ENCODE data around the gene TMEM269. TPM values are rescaled to one million over a fixed set of nuclear protein-coding genes. Genes with fewer than 3 reads are reported as not detected.
A peak's percentile ranks its signal among the peaks of the same experiment; 100 is the strongest.

Gene TMEM269
- total and polyA plus RNA-seq, 9 of the 15 experiments (the other 6 are each of a cell fraction or from before 2014, with no cell fraction given) = 0.09 to 0.49 (median 0.21) TPM

DNA sequence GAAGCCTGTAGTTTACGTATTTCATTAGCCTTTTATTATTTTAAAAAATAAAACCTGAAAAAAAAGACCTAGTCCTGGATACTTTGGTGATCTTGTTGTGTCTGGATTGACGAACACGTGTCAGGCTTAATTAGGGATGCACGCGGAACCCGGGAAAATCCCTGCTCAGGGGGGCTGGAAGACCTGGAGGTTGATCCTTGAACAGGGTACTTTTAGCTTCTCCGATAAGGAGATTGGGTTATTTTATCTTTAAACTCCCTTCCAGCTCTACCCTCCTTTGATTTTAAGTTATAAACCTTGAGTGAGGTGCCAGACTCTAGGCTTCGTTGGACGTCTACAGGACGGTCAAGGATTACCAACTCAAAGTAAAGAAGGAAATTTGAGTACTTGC, 61.1 kb downstream of the TMEM269 start (continued):
- TF ChIP-seq CREB1 (IDR thresholded peaks at IDR 0.05) = no peak
- no peak for TF ChIP-seq CREB1 (CRISPR knock-in tag; IDR thresholded peaks at IDR 0.05)
- TF ChIP-seq, protein P1, sequence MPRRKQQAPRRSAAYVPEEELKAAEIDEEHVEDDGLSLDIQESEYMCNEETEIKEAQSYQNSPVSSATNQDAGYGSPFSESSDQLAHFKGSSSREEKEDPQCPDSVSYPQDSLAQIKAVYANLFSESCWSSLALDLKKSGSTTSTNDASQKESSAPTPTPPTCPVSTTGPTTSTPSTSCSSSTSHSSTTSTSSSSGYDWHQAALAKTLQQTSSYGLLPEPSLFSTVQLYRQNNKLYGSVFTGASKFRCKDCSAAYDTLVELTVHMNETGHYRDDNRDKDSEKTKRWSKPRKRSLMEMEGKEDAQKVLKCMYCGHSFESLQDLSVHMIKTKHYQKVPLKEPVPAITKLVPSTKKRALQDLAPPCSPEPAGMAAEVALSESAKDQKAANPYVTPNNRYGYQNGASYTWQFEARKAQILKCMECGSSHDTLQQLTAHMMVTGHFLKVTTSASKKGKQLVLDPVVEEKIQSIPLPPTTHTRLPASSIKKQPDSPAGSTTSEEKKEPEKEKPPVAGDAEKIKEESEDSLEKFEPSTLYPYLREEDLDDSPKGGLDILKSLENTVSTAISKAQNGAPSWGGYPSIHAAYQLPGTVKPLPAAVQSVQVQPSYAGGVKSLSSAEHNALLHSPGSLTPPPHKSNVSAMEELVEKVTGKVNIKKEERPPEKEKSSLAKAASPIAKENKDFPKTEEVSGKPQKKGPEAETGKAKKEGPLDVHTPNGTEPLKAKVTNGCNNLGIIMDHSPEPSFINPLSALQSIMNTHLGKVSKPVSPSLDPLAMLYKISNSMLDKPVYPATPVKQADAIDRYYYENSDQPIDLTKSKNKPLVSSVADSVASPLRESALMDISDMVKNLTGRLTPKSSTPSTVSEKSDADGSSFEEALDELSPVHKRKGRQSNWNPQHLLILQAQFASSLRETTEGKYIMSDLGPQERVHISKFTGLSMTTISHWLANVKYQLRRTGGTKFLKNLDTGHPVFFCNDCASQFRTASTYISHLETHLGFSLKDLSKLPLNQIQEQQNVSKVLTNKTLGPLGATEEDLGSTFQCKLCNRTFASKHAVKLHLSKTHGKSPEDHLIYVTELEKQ (CRISPR knock-in tag; IDR thresholded peaks at IDR 0.05) = no peak
- peak; percentile 7 for TF ChIP-seq BDP1 (IDR thresholded peaks at IDR 0.05; ENCODE audit: insufficient read depth, insufficient read length)
- TF ChIP-seq ZNF165 (CRISPR knock-in tag; IDR thresholded peaks at IDR 0.05; ENCODE audit: borderline replicate concordance) = no peak
- no peak for TF ChIP-seq MBD2 (IDR thresholded peaks at IDR 0.05; ENCODE audit: borderline replicate concordance, low read depth)
- TF ChIP-seq PML (IDR thresholded peaks at IDR 0.05; ENCODE audit: low read length) = peak; percentile 4; the same call in 1 of the 2 replicates
- TF ChIP-seq NCOA2 (IDR thresholded peaks at IDR 0.05; ENCODE audit: partially characterized antibody in 2 of 2) = no peak
- TF ChIP-seq HNRNPUL1 (IDR thresholded peaks at IDR 0.05; ENCODE audit: low read length) = no peak
- TF ChIP-seq HDAC1 (IDR thresholded peaks at IDR 0.05) = peak in 1 of 2 experiments; percentile 13; a peak in 1 of 4 replicates
- TF ChIP-seq NCOA6 (IDR thresholded peaks at IDR 0.05) = no peak
- 0 out of 2 replicates have a peak, but pooled peaks have one; percentile 30 for TF ChIP-seq ZNF197 (CRISPR knock-in tag; IDR thresholded peaks at IDR 0.05; ENCODE audit: low read depth)
- TF ChIP-seq, protein P2, sequence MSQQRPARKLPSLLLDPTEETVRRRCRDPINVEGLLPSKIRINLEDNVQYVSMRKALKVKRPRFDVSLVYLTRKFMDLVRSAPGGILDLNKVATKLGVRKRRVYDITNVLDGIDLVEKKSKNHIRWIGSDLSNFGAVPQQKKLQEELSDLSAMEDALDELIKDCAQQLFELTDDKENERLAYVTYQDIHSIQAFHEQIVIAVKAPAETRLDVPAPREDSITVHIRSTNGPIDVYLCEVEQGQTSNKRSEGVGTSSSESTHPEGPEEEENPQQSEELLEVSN (IDR thresholded peaks at IDR 0.05; ENCODE audit: borderline replicate concordance in 1 of 2, extremely low read depth in 1 of 2, insufficient read depth in 1 of 2, insufficient read length in 1 of 2, low read depth in 1 of 2, low read length in 1 of 2, poor library complexity in 1 of 2, severe bottlenecking in 1 of 2) = peak in 1 of 2 experiments; percentile 51
- no peak for TF ChIP-seq POLR2AphosphoS5 (IDR thresholded peaks at IDR 0.05; ENCODE audit: control insufficient read depth, insufficient read depth, low read depth, low read length)
- no peak; the same call in 1 of the 2 replicates for TF ChIP-seq STAT5A (IDR thresholded peaks at IDR 0.05; ENCODE audit: borderline replicate concordance, low read length)
- TF ChIP-seq, protein P3, sequence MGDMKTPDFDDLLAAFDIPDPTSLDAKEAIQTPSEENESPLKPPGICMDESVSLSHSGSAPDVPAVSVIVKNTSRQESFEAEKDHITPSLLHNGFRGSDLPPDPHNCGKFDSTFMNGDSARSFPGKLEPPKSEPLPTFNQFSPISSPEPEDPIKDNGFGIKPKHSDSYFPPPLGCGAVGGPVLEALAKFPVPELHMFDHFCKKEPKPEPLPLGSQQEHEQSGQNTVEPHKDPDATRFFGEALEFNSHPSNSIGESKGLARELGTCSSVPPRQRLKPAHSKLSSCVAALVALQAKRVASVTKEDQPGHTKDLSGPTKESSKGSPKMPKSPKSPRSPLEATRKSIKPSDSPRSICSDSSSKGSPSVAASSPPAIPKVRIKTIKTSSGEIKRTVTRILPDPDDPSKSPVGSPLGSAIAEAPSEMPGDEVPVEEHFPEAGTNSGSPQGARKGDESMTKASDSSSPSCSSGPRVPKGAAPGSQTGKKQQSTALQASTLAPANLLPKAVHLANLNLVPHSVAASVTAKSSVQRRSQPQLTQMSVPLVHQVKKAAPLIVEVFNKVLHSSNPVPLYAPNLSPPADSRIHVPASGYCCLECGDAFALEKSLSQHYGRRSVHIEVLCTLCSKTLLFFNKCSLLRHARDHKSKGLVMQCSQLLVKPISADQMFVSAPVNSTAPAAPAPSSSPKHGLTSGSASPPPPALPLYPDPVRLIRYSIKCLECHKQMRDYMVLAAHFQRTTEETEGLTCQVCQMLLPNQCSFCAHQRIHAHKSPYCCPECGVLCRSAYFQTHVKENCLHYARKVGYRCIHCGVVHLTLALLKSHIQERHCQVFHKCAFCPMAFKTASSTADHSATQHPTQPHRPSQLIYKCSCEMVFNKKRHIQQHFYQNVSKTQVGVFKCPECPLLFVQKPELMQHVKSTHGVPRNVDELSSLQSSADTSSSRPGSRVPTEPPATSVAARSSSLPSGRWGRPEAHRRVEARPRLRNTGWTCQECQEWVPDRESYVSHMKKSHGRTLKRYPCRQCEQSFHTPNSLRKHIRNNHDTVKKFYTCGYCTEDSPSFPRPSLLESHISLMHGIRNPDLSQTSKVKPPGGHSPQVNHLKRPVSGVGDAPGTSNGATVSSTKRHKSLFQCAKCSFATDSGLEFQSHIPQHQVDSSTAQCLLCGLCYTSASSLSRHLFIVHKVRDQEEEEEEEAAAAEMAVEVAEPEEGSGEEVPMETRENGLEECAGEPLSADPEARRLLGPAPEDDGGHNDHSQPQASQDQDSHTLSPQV (IDR thresholded peaks at IDR 0.05) = peak; percentile 40; the same call in 1 of the 2 replicates
- TF ChIP-seq ZNF778 (CRISPR knock-in tag; IDR thresholded peaks at IDR 0.05) = no peak
